ENCODE data around the gene TLK2.
"Not testable (repeated sequence)": the region's sequence is repeated elsewhere in the genome, so short reads cannot be mapped to it uniquely, and the experiment has no call there.

The TLK2 gene

DNA sequence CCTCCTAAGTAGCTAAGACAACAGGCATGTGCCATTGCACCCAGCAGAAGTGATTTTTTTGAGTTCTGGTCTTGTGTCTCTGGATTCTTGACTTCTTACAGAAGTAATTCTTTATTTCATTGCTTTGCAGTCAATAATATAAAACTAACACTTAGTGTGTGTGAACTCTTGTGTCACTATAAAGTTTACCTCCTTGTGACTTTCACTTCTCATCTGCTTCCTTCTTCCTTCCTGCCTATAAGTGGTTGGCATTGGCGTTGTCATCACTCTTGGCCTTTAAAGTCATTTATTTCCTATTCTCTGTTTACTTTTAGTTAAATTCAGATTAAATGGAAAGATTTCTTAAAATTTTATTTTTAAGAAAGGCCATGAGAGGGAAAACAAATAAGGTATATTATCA, 12.4 kb downstream of the TLK2 start:
- DNase-seq, result not testable (repeated sequence)

- not testable (repeated sequence) for DNase-seq
Measured at GRCh38 chr17:62493049-62493655, 14.5 kb downstream of the TLK2 start.

DNA sequence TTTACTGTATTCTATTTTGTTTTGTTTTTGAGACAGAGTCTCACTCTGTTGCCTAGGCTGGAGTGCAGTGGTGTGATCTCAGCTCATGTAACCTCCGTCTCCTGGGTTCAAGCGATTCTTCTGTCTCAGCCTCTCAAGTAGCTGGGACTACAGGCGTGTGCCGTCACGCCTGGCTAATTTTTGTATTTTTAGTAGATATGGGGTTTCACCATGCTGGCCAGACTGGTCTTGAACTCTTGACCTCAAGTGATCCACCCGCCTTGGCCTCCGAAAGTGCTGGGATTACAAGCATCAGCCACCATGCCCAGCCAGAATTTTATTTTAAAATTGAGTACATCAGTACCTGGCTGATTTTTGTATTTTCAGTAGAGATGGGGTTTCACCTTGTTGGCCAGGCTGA, 15.4 kb downstream of the TLK2 start:
- not testable (repeated sequence) for DNase-seq

DNA sequence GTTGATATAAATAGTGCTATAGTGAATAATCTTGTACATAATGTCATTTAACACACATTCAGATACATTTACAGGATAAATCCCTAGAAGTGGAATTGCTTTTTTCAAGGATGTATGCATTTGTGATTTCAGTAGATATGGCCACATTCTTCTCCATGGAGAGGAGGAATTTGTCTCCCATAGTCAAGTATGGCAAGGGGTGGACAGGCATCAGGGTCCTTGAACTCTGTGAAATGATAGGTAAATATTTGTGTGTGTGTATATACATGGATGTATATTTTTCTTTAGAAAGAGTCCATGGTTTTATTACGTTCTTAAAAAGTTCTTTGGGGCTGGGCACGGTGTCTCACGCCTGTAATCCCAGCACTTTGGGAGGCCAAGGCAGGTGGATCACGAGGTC, 17.7 kb downstream of the TLK2 start:
- not testable (repeated sequence) for DNase-seq

DNA sequence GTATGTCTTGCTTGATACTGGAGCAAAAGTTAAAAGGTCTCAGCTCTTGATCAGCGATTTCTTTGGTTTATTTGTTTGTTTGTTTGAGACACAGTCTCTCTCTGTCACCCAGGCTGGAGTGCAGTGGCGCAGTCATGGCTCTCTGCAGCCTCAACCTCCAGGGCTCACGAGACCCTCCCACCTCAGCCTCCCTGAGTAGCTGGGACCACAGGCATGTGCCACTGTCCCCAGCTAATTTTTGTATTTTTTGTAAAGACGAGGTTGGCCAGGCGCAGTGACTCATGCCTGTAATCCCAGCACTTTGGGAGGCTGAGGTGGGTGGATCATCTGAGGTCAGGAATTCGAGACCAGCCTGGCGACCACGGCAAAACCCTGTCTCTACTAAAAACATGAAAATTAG, 20.2 kb downstream of the TLK2 start:
- DNase-seq, result not testable (repeated sequence)

- not testable (repeated sequence) for DNase-seq
Measured at GRCh38 chr17:62500463-62500862, 21.8 kb downstream of the TLK2 start.

DNA sequence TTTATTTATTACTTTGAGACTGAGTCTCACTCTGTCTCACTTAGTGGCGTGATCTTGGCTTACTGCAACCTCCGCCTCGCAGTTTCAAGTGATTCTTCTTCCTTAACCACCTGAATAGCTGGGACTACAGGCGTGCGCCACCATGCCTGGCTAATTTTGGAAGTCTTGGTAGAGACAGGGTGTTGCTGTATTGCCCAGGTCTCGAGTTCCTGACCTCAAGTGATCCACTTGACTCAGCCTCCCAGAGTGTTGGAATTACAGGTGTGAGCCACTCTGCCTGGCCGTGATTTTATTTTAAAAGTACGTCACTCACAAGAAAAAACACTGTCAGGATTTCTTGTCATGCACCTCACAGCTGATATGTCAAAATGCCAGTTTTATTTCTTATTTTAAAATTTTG, 26.2 kb downstream of the TLK2 start:
- DNase-seq, result not testable (repeated sequence)

- DNase-seq, result not testable (repeated sequence)
Measured at GRCh38 chr17:62507191-62507836, 28.7 kb downstream of the TLK2 start.

DNA sequence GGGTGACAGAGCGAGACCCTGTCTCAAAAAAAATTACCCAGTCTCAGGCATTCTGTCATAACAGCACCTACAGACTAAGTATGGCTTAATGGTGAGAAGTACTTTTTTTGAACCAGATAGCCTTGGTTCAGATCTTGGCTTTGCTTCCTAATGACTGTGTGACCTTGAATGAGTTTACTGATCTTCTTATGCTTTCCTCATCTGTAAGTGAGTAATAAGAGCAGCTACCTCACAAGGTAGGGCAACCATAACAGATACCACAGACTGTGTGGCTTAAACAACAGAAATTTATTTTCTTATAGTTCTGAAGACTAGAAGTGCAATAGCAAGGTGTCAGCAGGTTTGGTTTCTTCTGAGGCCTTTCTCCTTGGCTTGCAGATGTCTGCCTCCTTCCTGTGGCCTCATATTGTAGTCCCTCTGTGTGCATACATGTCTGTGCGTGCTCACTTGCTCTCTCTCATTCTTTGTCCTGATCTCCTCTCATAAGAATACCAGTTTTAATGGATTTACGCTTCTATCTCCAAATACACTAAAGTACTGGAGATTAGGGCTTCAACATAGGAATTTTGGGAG, 31.7 kb downstream of the TLK2 start:
- not testable (repeated sequence) for DNase-seq

DNA sequence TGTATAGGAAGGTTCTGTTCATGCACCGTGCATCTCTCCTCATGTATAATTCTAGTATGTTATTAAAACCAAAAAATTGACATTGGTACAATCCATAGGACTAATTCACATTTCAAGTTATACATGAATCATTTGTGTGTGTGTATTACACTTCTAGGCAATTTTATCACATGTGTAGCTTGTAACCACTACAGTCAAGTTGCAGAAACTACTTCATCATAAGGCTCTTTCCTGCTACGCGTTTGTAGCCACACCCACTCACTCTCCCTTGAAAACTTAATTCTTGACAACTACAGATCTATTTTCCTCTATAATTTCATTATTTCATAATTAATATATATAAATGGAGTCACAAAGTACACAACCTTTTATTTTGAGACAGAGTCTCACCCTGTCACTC, 32.4 kb downstream of the TLK2 start:
- not testable (repeated sequence) for DNase-seq

DNA sequence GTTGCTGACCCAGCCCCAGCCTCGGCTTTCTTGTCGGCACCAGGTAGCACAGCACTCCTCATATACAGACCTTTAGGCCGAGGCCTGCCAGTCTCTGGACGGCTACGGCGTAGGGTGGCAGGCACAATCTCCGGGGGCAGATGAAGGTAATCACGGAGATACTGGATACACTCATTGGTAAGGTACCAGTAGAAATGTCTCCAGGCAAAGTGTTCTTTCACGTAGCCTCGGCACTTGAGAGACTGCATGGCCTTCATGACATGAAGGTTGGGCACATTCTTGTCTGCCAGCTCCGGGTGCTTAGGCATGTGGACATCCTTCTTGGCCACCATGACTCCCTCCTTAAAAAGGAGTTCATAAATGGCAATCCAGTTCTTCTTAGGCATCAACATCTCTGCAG, 37.8 kb downstream of the TLK2 start:
- not testable (repeated sequence) for DNase-seq

GRCh38 chr17:62521295-62521694, 42.7 kb downstream of the TLK2 start:
- DNase-seq, result not testable (repeated sequence)

DNA sequence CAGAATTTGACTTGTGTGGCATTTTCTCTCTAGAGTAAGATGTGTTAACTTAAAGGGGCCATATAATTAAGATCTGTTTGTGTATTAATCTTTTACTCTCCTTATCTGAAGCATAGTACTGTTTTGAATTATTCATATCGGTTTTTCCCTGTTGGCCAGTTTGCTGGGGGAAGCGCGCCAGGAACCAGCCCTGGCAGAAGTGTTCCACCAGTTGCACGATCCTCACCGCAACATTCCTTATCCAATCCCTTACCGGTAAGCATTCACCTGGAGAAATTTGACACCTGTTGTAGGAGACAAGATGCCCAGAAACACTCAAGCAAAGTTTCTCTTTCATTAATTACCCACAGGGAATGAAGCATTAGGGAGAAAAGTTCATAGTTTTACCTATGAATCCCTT, 45.5 kb downstream of the TLK2 start:
- DNase-seq, result not testable (repeated sequence)

GRCh38 chr17:62525317-62525716, 46.7 kb downstream of the TLK2 start:
- DNase-seq, result not testable (repeated sequence)

DNA sequence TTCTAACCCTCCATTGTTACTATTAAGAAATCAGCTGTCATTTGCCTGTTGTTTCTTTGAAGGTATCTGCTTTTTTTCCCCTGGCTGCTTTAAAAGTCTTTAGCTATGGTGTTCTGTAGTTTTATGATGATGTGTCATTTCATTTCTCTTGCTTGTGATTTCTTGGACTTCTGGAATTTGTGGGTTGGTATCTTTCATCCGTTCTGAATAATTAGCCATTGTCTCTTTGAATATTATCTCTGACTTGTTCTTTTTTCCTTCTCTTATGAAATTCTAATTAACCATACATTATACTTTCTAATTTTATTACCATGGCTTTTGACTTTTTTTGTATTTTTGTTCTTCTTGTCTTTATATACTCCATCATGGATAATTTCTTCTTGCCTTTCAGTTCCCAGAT, 52.3 kb downstream of the TLK2 start:
- not testable (repeated sequence) for DNase-seq

- DNase-seq, result not testable (repeated sequence)
Measured at GRCh38 chr17:62536557-62536956, 57.9 kb downstream of the TLK2 start.

- DNase-seq, result not testable (repeated sequence)
Measured at GRCh38 chr17:62541073-62541472, 62.4 kb downstream of the TLK2 start.

DNA sequence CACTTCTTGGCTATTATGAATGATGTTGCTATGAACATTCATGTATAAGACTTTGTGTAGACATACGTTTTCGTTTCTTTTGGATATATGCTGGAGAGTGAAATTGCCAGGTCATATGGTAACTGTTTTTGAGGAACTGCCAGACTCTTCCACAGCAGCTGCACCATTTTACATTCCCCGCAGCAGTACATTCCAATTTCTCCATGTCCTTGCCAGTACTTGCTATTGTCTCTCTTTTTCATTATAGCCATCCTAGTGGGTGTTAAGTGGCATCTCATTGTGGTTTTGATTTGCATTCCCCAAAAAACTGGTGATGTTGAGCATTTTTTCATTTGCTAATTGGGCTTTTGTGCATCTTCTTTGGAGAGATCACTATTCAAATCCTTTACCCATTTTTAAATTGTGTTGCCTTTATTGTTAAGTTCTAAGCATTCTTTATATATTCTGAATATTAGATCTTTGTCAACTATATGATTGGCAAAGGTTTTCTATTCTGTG, 64.7 kb downstream of the TLK2 start:
- DNase-seq, result not testable (repeated sequence)

- DNase-seq, result not testable (repeated sequence)
Measured at GRCh38 chr17:62546066-62546465, 67.4 kb downstream of the TLK2 start.

DNA sequence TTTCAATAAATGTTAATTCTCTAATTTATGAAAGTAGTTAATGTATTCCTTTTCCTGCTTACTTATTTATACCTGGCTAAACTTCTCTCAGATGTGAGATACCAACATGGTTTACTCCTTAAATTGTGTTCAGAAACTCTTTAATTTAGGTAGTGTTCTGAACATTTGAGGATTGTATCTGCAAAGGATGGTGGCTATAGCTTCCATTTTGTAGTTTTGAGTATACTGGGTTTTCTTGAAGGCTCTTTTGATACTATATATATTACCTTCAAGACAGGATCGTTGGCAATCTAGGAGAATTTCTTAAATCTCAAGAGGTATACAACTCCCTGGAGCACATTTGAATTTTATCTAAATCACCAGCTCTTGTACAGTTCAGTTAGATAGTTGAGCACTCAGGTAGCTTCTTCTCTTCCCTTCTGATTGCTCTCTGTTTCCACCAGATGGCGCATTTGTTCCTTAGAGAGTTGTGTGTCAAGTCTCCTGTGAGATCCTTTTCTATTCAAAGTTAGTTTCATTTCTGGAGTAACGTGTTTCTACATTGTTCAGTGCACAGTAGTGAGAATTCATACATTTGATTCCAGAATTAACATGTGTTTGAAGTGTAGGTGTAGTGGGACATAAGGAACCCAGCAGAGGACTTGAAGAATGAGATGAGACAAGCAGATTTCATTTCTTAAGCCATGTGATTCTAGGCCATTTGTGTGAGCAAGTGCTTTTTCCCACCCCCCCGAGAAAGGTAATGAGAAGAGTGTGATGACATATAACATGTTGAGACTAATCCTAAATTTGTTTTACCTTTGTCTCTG, 74.4 kb downstream of the TLK2 start:
- DNase-seq, result not testable (repeated sequence)

- not testable (repeated sequence) for DNase-seq
Measured at GRCh38 chr17:62557532-62557931, 78.9 kb downstream of the TLK2 start.

DNA sequence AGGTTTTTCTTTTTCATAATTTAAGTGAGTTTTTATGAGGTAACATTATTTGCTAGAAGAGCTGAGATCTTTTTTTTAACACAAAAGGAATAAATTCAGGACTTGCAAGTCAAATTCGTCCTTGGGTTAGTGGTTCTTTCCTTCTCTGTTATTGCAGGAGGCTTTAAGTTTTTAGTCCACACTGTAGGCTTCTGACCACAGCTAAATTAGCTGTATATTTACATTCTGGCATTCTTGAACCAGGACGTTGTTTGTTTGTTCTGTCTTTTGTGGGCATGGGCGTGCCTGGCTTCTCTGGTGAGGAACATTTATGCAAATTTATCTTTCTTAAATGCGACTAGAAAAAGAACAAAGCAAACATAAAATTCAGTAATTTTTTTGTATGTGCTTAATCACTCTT, 80.3 kb downstream of the TLK2 start:
- not testable (repeated sequence) for DNase-seq

DNA sequence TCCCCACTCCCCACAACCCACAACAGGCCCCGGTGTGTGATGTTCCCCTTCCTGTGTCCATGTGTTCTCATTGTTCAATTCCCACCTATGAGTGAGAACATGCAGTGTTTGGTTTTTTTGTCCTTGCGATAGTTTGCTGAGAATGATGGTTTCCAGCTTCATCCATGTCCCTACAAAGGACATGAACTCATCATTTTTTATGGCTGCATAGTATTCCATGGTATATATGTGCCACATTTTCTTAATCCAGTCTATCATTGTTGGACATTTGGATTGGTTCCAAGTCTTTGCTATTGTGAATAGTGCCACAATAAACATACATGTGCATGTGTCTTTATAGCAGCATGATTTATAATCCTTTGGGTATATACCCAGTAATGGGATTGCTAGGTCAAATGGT, 82.3 kb downstream of the TLK2 start:
- not testable (repeated sequence) for DNase-seq

Measured in NCI-H510A (cell line).